Measurements from ENCODE around the gene IFT57.

IFT57 gene

DNA sequence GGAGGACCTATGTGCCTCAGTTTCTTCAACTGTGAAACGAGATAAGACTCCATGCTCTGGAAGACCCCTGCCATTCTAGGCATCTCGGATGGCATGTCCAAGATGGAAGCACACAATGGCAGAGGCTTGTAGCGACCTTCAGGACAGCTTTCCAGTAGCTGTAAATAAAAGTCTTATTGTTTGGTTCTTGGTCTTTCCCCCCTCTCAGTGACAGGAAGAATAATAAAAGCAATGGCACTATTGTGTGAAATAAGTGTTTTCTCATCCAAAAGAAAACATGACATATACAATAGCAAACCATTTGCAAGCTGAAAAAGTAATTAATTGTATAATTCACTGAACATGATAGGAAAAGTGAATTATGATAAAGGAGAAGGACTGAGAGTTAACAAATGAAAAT, 98.9 kb downstream of the IFT57 start:
- DNase-seq, result no peak

DNA sequence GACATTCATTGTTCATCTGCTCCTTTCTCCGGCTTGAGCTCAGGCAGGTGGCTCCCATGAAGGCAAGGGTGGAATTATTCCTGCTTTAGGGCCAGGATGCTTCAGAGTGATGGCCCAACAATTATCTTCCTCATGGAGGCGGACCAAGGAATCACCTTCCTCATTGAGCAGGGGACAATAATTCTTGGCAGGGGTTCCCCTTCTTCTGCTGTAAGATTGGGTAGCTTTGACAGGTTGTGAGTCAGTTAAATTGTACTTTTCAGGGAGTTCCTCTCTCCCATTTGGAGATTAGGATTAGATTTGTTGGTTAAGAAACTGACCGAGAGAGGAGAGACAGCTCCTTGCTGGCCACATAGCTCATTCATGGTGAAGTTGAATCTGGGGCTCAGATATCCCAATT, 99.9 kb downstream of the IFT57 start:
- DNase-seq, result no peak

DNA sequence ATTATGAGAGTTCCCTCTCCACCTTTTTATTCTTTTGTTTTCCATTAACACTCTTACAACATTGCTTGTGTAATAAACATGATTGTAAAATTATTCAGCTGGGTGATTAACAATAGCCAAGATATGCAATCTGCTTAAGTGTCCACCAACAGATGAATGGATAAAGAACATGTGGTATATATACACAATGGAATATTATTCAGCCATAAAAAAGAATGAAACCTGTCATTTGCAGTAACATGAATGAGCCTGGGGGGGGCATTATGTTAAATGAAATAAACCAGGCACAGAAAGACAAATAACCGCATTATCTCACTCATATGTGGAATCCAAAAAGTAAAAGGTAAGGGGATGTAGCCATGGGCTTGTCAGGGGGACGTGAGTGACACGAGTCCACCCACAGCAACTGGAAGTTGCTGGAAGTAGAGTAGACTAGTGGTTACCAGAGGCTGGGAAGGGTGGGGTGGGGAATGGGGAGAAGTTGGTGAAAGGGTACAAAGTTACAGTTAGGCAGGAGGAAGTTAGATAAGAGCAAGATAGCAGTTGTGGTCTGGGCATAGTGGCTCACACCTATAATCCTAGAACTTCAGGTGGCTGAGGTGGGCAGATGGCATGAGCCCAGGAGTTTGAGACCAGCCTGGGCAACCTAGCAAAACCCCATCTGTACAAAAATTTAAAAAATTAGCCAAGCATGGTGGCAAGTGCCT, 102.7 kb downstream of the IFT57 start:
- no peak for DNase-seq

- no peak for DNase-seq
These were observed 104.0 kb downstream of the IFT57 start for GRCh38 chr3:108118038-108118768.

GRCh38 chr3:108117241-108117775, 104.9 kb downstream of the IFT57 start:
- no peak for DNase-seq

DNA sequence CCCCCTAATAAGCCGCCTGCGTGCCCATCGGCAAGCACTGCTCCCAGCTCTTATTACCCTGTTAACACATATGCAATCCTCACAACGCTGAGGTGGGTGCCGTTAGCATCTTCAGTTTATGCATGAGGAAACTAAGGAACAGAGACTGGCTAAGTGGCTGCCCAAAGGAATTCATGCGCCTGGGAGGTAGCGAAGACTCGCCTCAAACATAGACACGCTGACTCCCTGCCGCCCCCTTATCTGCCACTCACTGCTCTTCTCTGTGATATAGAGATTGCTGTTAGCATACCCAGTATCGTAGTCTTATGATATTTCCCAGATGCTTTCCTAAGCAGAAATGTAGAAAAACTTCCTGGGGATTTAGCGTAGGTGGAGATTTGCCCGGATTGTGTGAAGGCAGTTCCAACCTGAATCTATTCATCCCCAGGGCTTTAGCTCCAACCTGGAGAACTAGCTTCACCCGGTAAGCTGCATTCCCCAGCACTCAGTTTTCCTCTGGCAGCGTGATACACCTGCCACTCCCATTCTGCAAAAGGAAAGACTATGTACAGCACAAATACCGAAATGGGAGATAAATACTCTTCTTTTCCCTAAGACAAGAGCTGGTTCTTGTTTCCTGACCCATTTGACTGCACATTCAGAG, 107.7 kb downstream of the IFT57 start:
- DNase-seq, result no peak

DNA sequence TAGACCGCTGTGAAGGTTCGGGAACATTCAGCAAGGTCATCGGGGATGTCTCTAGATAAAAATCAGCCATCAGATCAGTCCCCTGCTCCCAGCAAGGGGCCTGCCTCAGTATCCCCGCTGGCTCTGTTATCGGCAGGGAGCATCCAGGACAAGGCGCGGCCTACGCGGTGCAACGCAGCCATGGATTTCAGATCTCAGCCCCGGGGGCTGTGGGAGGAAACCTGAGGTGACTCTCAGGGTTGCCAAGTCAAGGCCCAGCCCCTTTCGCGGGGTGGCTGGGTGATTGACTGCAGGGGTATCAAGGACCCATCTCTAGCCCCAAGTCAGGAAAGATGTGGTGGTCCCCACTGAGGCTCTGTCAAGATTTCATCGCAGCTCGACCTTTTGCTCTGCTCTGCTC, 108.2 kb downstream of the IFT57 start:
- DNase-seq, result no peak

- DNase-seq, result no peak
These were observed 111.3 kb downstream of the IFT57 start for GRCh38 chr3:108110934-108111333.
